CD4-positive, alpha-beta T cell treated with Interleukin-1 beta for 1 hour (primary cell): ENCODE measurements around the gene PUS3.
"Not testable (repeated sequence)": the region's sequence is repeated elsewhere in the genome, so short reads cannot be mapped to it uniquely, and the experiment has no call there.

Source experiments
- DNase-seq, 2 donors: peaks; one replicate each; pipeline ENCODE4 v3.0.0-alpha.2; 2020 to 2022

Gene PUS3

DNA sequence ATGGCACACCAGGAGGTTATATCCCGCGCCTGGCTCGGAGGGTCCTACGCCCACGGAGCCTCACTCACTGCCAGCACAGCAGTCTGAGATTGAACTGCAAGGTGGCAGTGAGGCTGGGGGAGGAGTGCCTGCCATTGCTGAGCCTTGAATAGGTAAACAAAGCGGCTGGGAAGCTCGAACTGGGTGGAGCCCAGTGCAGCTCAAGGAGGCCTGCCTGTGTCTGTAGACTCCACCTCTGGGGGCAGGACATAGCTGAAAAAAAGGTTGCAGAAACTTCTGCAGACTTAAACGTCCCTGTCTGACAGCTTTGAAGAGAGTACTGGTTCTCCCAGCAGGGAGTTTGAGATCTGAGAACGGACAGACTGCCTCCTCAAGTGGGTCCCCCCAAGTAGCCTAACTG is 45.3 kb downstream of the PUS3 start:
- DNase-seq: not testable (repeated sequence)

DNA sequence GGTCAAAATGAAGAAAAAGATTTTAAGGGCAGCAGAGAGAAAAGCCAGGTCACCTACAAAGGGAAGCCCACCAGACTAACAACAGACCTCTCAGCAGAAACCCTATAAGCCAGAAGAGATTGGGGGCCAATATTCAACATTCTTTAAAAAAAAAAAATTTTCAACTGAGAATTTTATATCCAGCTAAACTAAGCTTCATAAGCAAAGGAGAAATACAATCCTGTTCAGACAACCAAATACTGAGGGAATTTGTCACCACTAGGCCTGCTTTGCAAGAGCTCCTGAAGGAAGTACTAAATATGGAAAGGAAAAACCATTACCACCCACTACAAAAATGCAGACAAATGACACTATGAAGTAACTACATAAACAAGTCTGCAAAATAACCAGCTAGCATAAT is 56.8 kb downstream of the PUS3 start:
- no peak for DNase-seq
